GM23338 (cell line): ENCODE data around the gene SCLY. TPM values are rescaled to one million over a fixed set of nuclear protein-coding genes. Genes with fewer than 3 reads are reported as not detected.

Source experiments
- ATAC-seq: fragments of 200-7000 bp; cut with Tn5 transposase; 3 replicates; pipeline ENCODE4 v1.9.1; 2020
- DNase-seq: peaks from one replicate; pipeline ENCODE4 v3.0.0-alpha.2; 2015; ENCODE audit warnings: low spot score
- H2AFZ ChIP-seq: fragments of 200-600 bp; sonication (generic); 2 replicates; pipeline ENCODE4 v1.8.0; 2016; ENCODE audit warnings: antibody characterized with exemption, mild to moderate bottlenecking, moderate library complexity
- H3F3A ChIP-seq: fragments of 200-600 bp; sonication (generic); replicated peaks from 2 replicates; pipeline ENCODE4 v1.8.0; 2017; ENCODE audit warnings: antibody characterized with exemption, mixed run types, low read depth
- H3K27ac ChIP-seq: fragments of 200-600 bp; sonication (generic); 2 replicates; pipeline ENCODE4 v1.6.1; 2016; ENCODE audit warnings: low read depth
- H3K27me3 ChIP-seq: fragments of 200-600 bp; sonication (generic); 2 replicates; pipeline ENCODE4 v1.8.0; 2016; ENCODE audit warnings: mild to moderate bottlenecking, mixed run types, moderate library complexity; ENCODE audit not compliant: insufficient read depth
- H3K36me3 ChIP-seq: fragments of 200-600 bp; sonication (generic); 2 replicates; pipeline ENCODE4 v1.8.0; 2016; ENCODE audit warnings: mild to moderate bottlenecking; ENCODE audit not compliant: insufficient read depth
- H3K4me1 ChIP-seq: fragments of 200-600 bp; sonication (generic); 2 replicates; pipeline ENCODE4 v1.8.0; 2016; ENCODE audit warnings: mild to moderate bottlenecking, moderate library complexity; ENCODE audit not compliant: insufficient read depth
- H3K4me2 ChIP-seq: fragments of 200-600 bp; sonication (generic); 2 replicates; pipeline ENCODE4 v1.7.1; 2017; ENCODE audit warnings: mixed run types
- H3K4me3 ChIP-seq: fragments of 200-600 bp; sonication (generic); 2 replicates; pipeline ENCODE4 v1.6.1; 2016; ENCODE audit warnings: mixed run types
- H3K79me2 ChIP-seq: fragments of 200-600 bp; sonication (generic); replicated peaks from 2 replicates; pipeline ENCODE4 v1.8.0; 2017; ENCODE audit warnings: mild to moderate bottlenecking; ENCODE audit not compliant: insufficient read depth
- H3K9me2 ChIP-seq: fragments of 200-600 bp; sonication (generic); 2 replicates; pipeline ENCODE4 v1.8.0; 2017; ENCODE audit not compliant: insufficient read depth
- H4K20me1 ChIP-seq: fragments of 200-600 bp; sonication (generic); replicated peaks from 2 replicates; pipeline ENCODE4 v1.8.0; 2017; ENCODE audit warnings: mild to moderate bottlenecking; ENCODE audit not compliant: insufficient read depth
- H3K27ac Mint-ChIP-seq: 2 replicates; pipeline ENCODE4 v1.8.0; 2020; ENCODE audit warnings: inconsistent platforms, mild to moderate bottlenecking, moderate library complexity, mixed read lengths
- H3K27me3 Mint-ChIP-seq: 3 replicates; pipeline ENCODE4 v1.8.0; 2022; ENCODE audit warnings: low read depth, mild to moderate bottlenecking, moderate library complexity, mixed read lengths, inconsistent platforms; ENCODE audit not compliant: insufficient read depth, poor library complexity
- H3K36me3 Mint-ChIP-seq: 3 replicates; pipeline ENCODE4 v1.8.0; 2021; ENCODE audit warnings: low read depth, mild to moderate bottlenecking, inconsistent platforms, moderate library complexity, mixed read lengths
- H3K4me1 Mint-ChIP-seq: 3 replicates; pipeline ENCODE4 v1.8.0; 2020; ENCODE audit warnings: mild to moderate bottlenecking, inconsistent platforms, mixed read lengths
- H3K4me3 Mint-ChIP-seq: 3 replicates; pipeline ENCODE4 v1.8.0; 2021; ENCODE audit warnings: moderate library complexity, mild to moderate bottlenecking, inconsistent platforms, mixed read lengths
- H3K9me3 Mint-ChIP-seq: 3 replicates; pipeline ENCODE4 v1.8.0; 2020; ENCODE audit warnings: moderate library complexity, mild to moderate bottlenecking, inconsistent platforms, mixed read lengths
- CREB1 ChIP-seq: fragments of 250-450 bp; sonication (Bioruptor Pico); IDR thresholded peaks from 2 replicates; pipeline ENCODE4 v1.5.0; 2020; ENCODE audit warnings: low read depth, mild to moderate bottlenecking, moderate library complexity
- CTCF ChIP-seq, 2 experiments: fragments of 200-600 bp in 1 of 2; sonication (generic) in 1 of 2; conservative IDR thresholded peaks; 2 replicates each; pipeline versions ENCODE4 v1.5.1 to v1.6.1; 2016 to 2017; ENCODE audit warnings: antibody characterized with exemption in 2 of 2, low read depth in 2 of 2, mild to moderate bottlenecking in 2 of 2, moderate library complexity in 1 of 2
- ETS1 ChIP-seq: IDR thresholded peaks from 2 replicates; pipeline ENCODE4 v1.6.1; 2016; ENCODE audit warnings: antibody characterized with exemption
- EZH2phosphoT487 ChIP-seq: fragments of 200-600 bp; sonication (generic); IDR thresholded peaks from one replicate; pipeline ENCODE4 v1.8.1; 2018; ENCODE audit warnings: antibody characterized with exemption; ENCODE audit not compliant: unreplicated experiment
- JUNB ChIP-seq: IDR thresholded peaks from one replicate; pipeline ENCODE4 v1.6.1; 2016; ENCODE audit warnings: antibody characterized with exemption; ENCODE audit not compliant: unreplicated experiment
- NANOG ChIP-seq: IDR thresholded peaks from 2 replicates; pipeline ENCODE4 v1.6.1; 2016; ENCODE audit warnings: antibody characterized with exemption, borderline replicate concordance
- POLR2AphosphoS5 ChIP-seq: IDR thresholded peaks from 2 replicates; pipeline ENCODE4 v1.6.1; 2016; ENCODE audit warnings: antibody characterized with exemption, low read depth
- REST ChIP-seq: IDR thresholded peaks from one replicate; pipeline ENCODE4 v1.6.1; 2018; ENCODE audit warnings: antibody characterized with exemption; ENCODE audit not compliant: unreplicated experiment
- STAT1 ChIP-seq: IDR thresholded peaks from one replicate; pipeline ENCODE4 v1.6.1; 2016; ENCODE audit warnings: antibody characterized with exemption; ENCODE audit not compliant: unreplicated experiment
- ZNF331 ChIP-seq: fragments of 250-450 bp; sonication (Bioruptor Pico); IDR thresholded peaks from 2 replicates; pipeline ENCODE4 v1.5.0; 2020; ENCODE audit warnings: low read depth, mild to moderate bottlenecking, moderate library complexity
- ZNF462 ChIP-seq: fragments of 250-450 bp; sonication (Bioruptor Pico); IDR thresholded peaks from 2 replicates; pipeline ENCODE4 v1.5.0; 2020; ENCODE audit warnings: mild to moderate bottlenecking, moderate library complexity
- polyA plus RNA-seq: library from polyadenylated mRNA; unstranded; fragments of >200 nt; fragmentation: Nextera tagmentation; extraction: Ambion mirVana; gene quantifications from 2 replicates; pipeline ENCODE4 v1.2.1, GENCODE V29; 2016
- total RNA-seq: library from RNA; depleted of rRNA; stranded (reverse); fragments of >200 nt; shearing (Covaris generic); gene quantifications from 2 replicates; pipeline ENCODE4 v1.2.3, GENCODE V29; 2014

Gene SCLY
- total and polyA plus RNA-seq, 2 experiments from 2014 or later = 57.2 to 80.3 TPM

GRCh38 chr2:238042849-238043584, 17.8 kb upstream of the SCLY start (continued):
- TF ChIP-seq STAT1 = no peak
- no peak for TF ChIP-seq CREB1 (CRISPR knock-in tag)
- TF ChIP-seq POLR2AphosphoS5 = no peak
- no peak for TF ChIP-seq ETS1
- TF ChIP-seq NANOG = no peak
- no peak for TF ChIP-seq REST
- TF ChIP-seq JUNB = no peak

- Mint-ChIP-seq H3K27me3 (no peaks in the 10 kb centered on the region), H3K36me3 (peaks cover 38% of the 10 kb centered on the region; the same call in 2 of the 3 replicates), H3K4me1 (no peaks in the 10 kb centered on the region), H3K4me3 (no peak overlapping the region), H3K9me3 (peaks cover 18% of the 10 kb centered on the region; the same call in 2 of the 3 replicates), H3K27ac (no peak overlapping the region)
- H3K4me2 ChIP-seq = no peak overlapping the region
- no peaks in the 10 kb centered on the region for H4K20me1 ChIP-seq
- H3K4me1 ChIP-seq = no peaks in the 10 kb centered on the region
- H3K79me2 ChIP-seq = no peaks in the 10 kb centered on the region
- H3K36me3 ChIP-seq = peaks cover 8% of the 10 kb centered on the region; the same call in 1 of the 2 replicates
- ATAC-seq = no peak
- H3F3A ChIP-seq = no peaks in the 10 kb centered on the region
- no peak overlapping the region for H3K27ac ChIP-seq
- no peak for DNase-seq
- no peak overlapping the region for H2AFZ ChIP-seq
- H3K27me3 ChIP-seq = no peaks in the 10 kb centered on the region
- no peaks in the 10 kb centered on the region for H3K9me2 ChIP-seq
- no peak overlapping the region for H3K4me3 ChIP-seq
- TF ChIP-seq JUNB = no peak
- TF ChIP-seq NANOG = no peak
- TF ChIP-seq STAT1 = no peak
- TF ChIP-seq POLR2AphosphoS5 = no peak
- no peak for TF ChIP-seq CTCF (conservative IDR thresholded peaks at IDR 0.05; ENCODE audit: low read depth in 2 of 2)
- no peak for TF ChIP-seq EZH2phosphoT487
- no peak for TF ChIP-seq ZNF462 (CRISPR knock-in tag)
- no peak for TF ChIP-seq ZNF331
Observed at GRCh38 chr2:238043851-238044250, 16.9 kb upstream of the SCLY start.
